ENCODE measurements around the gene KLHL29. TPM values are rescaled to one million over a fixed set of nuclear protein-coding genes. Genes with fewer than 3 reads are reported as not detected.

Gene KLHL29
- polyA plus RNA-seq, 3 donors, result 0.03 TPM; not detected in 2

DNA sequence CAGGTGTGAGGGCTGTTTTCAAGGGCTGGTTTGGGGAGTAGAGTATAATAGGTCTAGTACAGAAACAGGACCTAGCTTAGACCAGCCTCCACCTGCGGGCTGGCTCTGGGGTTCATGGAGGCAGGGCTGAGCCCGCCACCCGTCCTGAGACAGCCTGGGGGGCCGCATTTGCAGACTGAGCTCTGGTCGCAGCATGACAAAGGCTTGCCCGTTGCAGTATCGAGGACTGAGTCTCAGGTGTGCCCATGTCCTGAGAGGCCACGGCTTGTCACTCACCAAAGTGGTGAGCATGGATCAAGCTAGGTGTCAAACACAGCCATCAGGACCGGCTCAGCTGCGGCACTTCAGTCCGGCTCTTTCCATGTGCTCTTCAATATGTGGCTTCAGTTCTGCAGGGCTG, 144.7 kb downstream of the KLHL29 start:
- H3K79me2 ChIP-seq (ENCODE audit: insufficient read depth, low read length), result no peaks in the 10 kb centered on the region
- no peak overlapping the region for H3K27ac ChIP-seq (ENCODE audit: low read depth in 1 of 2, low read length in 2 of 2)
- Mint-ChIP-seq H3K4me1 (peaks cover 6% of the 10 kb centered on the region), H3K9me3 (peaks cover 0 to 2% (median 0%) of the 10 kb centered on the region in 7 donors), H3K27ac (no peak overlapping the region), H3K36me3 (no peaks in the 10 kb centered on the region), H3K4me3 (no peak overlapping the region), H3K27me3 (ENCODE audit: low read depth in 3 of 3) (peaks cover 1 to 15% (median 6%) of the 10 kb centered on the region in 3 donors)
- no peaks in the 10 kb centered on the region for H3K9me3 ChIP-seq (replicated peaks in 1 of 2; ENCODE audit: control insufficient read depth in 1 of 2, insufficient read depth in 1 of 2, low read length in 2 of 2)
- H2AFZ ChIP-seq (ENCODE audit: insufficient read depth, low read depth, low read length, poor library complexity, severe bottlenecking), result no peak overlapping the region
- intact Hi-C loops (cut with micrococcal nuclease), result no loop called here
- no peak overlapping the region for H3K4me2 ChIP-seq (replicated peaks; ENCODE audit: extremely low read depth, low read length, poor library complexity, severe bottlenecking)
- no peaks in the 10 kb centered on the region for H4K20me1 ChIP-seq (ENCODE audit: insufficient read depth, low read length)
- TF ChIP-seq, protein P1, sequence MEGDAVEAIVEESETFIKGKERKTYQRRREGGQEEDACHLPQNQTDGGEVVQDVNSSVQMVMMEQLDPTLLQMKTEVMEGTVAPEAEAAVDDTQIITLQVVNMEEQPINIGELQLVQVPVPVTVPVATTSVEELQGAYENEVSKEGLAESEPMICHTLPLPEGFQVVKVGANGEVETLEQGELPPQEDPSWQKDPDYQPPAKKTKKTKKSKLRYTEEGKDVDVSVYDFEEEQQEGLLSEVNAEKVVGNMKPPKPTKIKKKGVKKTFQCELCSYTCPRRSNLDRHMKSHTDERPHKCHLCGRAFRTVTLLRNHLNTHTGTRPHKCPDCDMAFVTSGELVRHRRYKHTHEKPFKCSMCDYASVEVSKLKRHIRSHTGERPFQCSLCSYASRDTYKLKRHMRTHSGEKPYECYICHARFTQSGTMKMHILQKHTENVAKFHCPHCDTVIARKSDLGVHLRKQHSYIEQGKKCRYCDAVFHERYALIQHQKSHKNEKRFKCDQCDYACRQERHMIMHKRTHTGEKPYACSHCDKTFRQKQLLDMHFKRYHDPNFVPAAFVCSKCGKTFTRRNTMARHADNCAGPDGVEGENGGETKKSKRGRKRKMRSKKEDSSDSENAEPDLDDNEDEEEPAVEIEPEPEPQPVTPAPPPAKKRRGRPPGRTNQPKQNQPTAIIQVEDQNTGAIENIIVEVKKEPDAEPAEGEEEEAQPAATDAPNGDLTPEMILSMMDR (IDR thresholded peaks at IDR 0.05), result no peak
- H3K36me3 ChIP-seq (replicated peaks in 1 of 2; ENCODE audit: control insufficient read depth in 1 of 2, insufficient read depth in 2 of 2, low read length in 2 of 2), result no peaks in the 10 kb centered on the region
- H3K4me1 ChIP-seq (ENCODE audit: control insufficient read depth in 1 of 2, insufficient read depth in 2 of 2, low read length in 2 of 2), result no peaks in the 10 kb centered on the region
- WGBS (ENCODE audit: insufficient coverage), result 91% methylated on average over 9 of the region's 11 CpGs
- H3K9ac ChIP-seq (ENCODE audit: insufficient read depth, low read length, poor library complexity, severe bottlenecking), result no peak overlapping the region
- H3K27me3 ChIP-seq (ENCODE audit: control insufficient read depth in 2 of 2, insufficient read depth in 2 of 2, low read length in 2 of 2), result no peaks in the 10 kb centered on the region
- no peak overlapping the region for H3K4me3 ChIP-seq (replicated peaks in 1 of 3; ENCODE audit: low read depth in 2 of 3, low read length in 3 of 3)
- no peak for DNase-seq

- Histone ChIP-seq H3K4me2 (replicated peaks; ENCODE audit: extremely low read depth, low read length, poor library complexity, severe bottlenecking) (no peak overlapping the region), H3K4me3 (replicated peaks in 1 of 3; ENCODE audit: low read depth in 2 of 3, low read length in 3 of 3) (no peak overlapping the region), H3K27me3 (ENCODE audit: control insufficient read depth in 2 of 2, insufficient read depth in 2 of 2, low read length in 2 of 2) (no peaks in the 10 kb centered on the region), H3K9me3 (replicated peaks in 1 of 2; ENCODE audit: control insufficient read depth in 1 of 2, insufficient read depth in 1 of 2, low read length in 2 of 2) (no peaks in the 10 kb centered on the region), H3K36me3 (replicated peaks in 1 of 2; ENCODE audit: control insufficient read depth in 1 of 2, insufficient read depth in 2 of 2, low read length in 2 of 2) (no peaks in the 10 kb centered on the region), H3K4me1 (ENCODE audit: control insufficient read depth in 1 of 2, insufficient read depth in 2 of 2, low read length in 2 of 2) (no peaks in the 10 kb centered on the region), H2AFZ (ENCODE audit: insufficient read depth, low read depth, low read length, poor library complexity, severe bottlenecking) (no peak overlapping the region), H4K20me1 (ENCODE audit: insufficient read depth, low read length) (no peaks in the 10 kb centered on the region), H3K9ac (ENCODE audit: insufficient read depth, low read length, poor library complexity, severe bottlenecking) (no peak overlapping the region), H3K27ac (ENCODE audit: low read depth in 1 of 2, low read length in 2 of 2) (no peak overlapping the region), H3K79me2 (ENCODE audit: insufficient read depth, low read length) (no peaks in the 10 kb centered on the region)
- TF ChIP-seq, protein P1 (IDR thresholded peaks at IDR 0.05), result no peak
- H3K4me1 Mint-ChIP-seq, result peaks cover 6% of the 10 kb centered on the region
- no peak for DNase-seq
- H3K9me3 Mint-ChIP-seq, result peaks cover 0 to 2% (median 0%) of the 10 kb centered on the region in 7 donors
- intact Hi-C loops (cut with micrococcal nuclease), result no loop called here
- 100% methylated on average over 3 of the region's 12 CpGs for WGBS (ENCODE audit: insufficient coverage)
- no peak overlapping the region for H3K4me3 Mint-ChIP-seq
- H3K27ac Mint-ChIP-seq, result no peak overlapping the region
- H3K27me3 Mint-ChIP-seq (ENCODE audit: low read depth in 3 of 3), result peaks cover 1 to 15% (median 6%) of the 10 kb centered on the region in 3 donors
- no peaks in the 10 kb centered on the region for H3K36me3 Mint-ChIP-seq
Observed at GRCh38 chr2:23530206-23530908, 145.4 kb downstream of the KLHL29 start.
